SH-SY5Y (cell line): ENCODE measurements around the gene ACVR2B.

ENCODE experiments used
- GATA2 ChIP-seq: IDR thresholded peaks from 2 replicates; pipeline ENCODE4 v1.6.1; 2011; ENCODE audit warnings: mild to moderate bottlenecking, low read depth, low read length
- GATA3 ChIP-seq: IDR thresholded peaks from 2 replicates; pipeline ENCODE4 v1.6.1; 2011; ENCODE audit warnings: low read depth, mild to moderate bottlenecking, low read length, moderate library complexity

The ACVR2B gene

DNA sequence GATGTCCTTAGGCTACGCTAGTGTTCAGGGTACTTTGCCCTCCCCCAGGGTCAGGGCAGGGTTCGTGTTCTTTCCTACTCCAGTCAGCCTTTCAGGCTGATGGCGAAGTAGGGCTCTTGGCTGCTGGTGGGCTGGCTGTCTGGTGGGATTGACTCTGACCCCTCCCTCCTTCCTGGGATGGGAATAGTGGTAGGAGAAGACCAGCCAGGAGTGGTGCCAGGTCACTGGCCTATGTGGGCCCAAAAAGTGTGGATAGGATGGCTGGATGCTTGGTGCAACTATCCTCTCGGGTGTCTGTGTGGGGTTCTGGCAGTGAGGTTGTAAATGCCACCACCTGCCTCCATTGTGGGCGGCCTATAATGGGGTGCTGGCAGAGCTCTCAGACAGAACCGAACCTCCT lies 22.0 kb downstream of the ACVR2B start:
- TF ChIP-seq GATA3 = no peak
- TF ChIP-seq GATA2 = no peak

DNA sequence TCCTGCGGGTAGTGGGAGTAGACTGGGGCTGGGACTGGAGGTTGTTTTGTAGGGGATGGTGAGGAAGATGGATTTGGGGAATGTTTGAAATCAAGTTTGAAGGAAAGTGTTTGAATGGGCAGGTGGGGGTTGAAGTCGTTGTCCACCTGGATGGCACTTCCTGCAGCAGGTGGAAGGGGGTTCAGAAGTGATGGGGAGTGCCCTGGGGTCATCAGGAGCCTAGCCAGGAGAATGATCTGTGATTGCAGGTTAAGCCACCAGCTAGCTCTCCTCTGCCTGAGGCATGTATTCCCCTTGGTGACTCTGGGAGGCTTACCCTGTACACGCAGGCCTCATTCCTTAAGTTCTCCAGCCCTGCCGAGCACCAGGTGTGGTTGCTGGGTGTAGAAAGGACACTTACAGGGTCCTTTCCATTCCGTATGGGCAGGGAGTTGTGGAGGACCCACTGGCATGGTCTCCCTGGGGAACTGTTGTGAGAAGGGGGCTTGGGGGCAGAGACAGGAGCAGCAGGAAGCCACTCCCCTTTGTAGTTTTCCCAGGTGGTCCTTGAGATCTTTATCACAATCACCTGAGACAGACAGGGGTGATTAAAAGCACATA lies 22.6 kb downstream of the ACVR2B start:
- no peak for TF ChIP-seq GATA2
- TF ChIP-seq GATA3 = no peak

DNA sequence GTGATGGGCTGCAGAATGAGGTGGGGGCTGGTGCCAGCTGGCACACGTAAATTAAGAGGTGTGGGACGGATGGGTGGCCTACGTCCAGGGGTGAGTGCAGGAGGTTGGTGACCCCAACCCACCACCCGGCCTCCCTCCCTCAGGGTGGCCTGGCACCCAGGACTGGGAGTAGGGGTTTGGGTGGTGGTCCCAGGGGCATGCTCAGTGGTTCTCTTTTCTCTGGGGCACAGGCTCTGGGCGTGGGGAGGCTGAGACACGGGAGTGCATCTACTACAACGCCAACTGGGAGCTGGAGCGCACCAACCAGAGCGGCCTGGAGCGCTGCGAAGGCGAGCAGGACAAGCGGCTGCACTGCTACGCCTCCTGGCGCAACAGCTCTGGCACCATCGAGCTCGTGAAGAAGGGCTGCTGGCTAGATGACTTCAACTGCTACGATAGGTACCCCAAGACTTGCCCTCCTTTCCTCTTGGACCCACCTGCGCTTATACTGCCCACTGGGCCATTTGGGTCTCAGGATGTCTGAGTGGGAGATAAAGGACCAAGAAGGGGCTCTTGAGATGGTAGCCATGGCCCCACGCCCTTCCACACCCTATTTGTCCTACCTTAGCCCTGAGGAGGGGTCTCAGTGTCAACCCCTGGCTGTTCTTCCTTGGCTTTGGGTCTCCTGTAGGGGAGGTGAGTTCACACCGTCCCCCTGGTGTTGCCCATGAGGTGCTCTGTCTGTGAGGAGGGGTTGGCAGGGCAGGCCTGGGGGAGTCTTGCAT lies 23.5 kb downstream of the ACVR2B start:
- TF ChIP-seq GATA3 (no peak), GATA2 (no peak)

DNA sequence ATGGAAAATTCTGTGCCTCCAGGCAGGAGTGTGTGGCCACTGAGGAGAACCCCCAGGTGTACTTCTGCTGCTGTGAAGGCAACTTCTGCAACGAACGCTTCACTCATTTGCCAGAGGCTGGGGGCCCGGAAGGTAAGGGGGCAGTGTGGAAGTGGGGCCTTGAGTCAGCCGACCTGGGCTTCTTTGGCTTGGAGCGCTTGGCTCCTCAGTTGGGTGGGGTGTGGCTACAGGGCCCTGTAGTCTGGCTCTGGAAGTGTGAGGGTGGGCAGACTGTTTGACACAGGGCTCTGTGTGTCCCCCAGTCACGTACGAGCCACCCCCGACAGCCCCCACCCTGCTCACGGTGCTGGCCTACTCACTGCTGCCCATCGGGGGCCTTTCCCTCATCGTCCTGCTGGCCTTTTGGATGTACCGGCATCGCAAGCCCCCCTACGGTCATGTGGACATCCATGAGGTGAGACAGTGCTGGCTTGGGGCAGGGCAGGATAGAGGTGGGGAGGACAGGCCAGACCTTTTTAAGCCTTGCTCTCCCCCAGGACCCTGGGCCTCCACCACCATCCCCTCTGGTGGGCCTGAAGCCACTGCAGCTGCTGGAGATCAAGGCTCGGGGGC lies 24.3 kb downstream of the ACVR2B start:
- no peak for TF ChIP-seq GATA2
- no peak for TF ChIP-seq GATA3

DNA sequence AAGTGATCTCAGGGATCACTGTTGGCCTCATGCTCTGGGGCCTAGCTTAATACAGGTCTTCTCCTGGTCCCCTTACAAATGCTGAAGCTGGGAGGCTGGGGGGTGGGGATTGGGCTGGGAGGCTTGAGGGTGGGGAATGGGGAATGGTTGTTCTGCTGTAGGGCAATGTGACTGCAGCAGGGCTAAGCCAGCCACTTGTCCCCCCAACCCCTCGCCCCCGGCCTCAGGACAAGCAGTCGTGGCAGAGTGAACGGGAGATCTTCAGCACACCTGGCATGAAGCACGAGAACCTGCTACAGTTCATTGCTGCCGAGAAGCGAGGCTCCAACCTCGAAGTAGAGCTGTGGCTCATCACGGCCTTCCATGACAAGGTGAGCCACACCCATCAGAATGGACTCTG lies 25.2 kb downstream of the ACVR2B start:
- TF ChIP-seq GATA2 (no peak), GATA3 (no peak)

DNA sequence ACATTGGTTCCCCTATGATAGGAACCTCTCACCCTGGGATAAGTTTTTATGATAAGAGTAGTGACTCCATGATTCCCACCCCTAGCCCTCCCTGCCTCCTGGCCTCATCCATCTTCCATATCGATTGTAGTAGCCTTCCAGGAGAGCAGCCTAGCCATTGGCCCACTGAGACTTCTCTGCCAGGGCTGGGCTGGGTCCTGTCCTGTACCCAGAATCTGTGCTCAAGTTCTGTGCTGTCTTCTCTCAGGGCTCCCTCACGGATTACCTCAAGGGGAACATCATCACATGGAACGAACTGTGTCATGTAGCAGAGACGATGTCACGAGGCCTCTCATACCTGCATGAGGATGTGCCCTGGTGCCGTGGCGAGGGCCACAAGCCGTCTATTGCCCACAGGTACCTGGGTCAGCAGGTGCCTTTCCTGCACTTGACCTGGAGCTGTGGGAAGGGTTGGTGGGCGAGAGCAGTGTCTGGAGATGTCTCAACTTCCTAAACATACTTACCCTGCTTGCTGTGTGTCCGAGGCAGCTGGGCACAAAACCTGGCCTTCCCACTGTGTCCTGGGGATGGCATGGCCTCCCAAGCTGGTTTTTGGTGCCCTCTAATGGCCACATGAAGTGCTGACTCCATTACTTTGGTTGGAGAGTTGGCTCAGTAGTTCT lies 25.9 kb downstream of the ACVR2B start:
- TF ChIP-seq GATA3 (no peak), GATA2 (no peak)

DNA sequence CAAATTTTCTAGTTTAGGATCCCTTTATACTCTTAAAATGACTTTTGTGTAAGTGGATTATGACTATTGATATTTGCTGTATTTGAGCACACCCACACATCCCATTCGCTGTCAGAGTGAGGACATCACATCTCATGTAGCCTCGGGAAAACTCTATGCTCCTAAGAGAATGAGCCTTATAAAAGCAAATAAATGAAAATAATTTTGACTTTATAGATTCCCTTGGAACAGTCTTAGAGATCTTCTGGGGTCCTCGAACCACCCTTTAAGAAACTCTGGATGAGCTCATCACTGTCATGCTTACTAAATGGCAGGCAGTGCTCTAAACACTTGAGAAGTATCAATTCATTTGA lies 26.4 kb downstream of the ACVR2B start:
- TF ChIP-seq GATA3 (no peak), GATA2 (no peak)

DNA sequence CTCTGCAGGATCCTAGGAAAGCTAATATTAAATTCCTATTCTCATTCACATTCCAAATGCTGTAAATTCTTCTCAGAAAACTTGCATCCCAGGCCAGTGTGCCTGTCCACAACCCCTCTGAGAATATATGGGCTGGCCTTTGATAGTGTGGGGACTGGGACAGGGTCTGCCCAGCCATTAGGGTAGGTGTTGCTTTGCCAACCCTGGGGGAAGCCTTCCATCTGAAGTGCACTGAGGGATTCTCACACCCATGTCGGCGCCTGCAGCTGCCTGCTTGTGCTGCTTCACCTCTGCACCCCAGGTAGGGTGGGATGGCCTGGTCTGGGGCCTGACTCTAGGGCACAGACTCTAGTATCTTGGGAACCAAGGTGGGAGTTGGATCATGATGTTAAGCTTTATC lies 27.2 kb downstream of the ACVR2B start:
- TF ChIP-seq GATA2 = no peak
- TF ChIP-seq GATA3 = no peak

DNA sequence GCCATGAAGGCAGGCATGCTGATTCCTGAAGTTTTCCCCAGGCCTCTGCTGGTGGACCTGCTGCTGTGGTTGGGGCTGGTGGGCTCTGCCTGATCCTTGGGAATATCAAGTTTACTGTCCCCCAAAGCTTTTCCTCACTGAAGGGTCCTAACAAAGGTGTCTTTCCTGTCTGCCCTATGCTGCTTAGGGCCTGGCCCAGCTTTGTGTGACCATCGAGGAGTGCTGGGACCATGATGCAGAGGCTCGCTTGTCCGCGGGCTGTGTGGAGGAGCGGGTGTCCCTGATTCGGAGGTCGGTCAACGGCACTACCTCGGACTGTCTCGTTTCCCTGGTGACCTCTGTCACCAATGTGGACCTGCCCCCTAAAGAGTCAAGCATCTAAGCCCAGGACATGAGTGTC lies 29.3 kb downstream of the ACVR2B start:
- no peak for TF ChIP-seq GATA3
- TF ChIP-seq GATA2 = no peak

DNA sequence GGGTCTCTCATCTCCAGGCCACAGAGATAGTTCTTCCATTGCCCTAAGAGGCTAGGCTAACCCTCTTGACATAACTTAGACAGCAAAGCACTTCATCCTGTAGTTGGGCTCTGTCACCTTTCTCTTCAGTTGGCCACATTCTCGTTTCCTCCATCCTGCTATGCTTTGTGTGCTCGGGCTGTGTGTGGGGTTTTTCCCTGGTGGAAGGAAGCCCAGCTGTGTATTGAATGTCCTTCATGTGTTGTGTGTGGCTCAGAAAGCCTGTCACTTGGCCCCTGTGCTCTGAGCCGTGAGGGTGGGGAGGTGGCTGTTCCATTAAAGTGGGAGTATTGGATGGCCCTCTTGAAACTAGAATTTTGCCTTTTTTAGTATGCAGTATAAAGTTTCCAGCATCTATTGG lies 33.6 kb downstream of the ACVR2B start:
- no peak for TF ChIP-seq GATA3
- TF ChIP-seq GATA2 = no peak

DNA sequence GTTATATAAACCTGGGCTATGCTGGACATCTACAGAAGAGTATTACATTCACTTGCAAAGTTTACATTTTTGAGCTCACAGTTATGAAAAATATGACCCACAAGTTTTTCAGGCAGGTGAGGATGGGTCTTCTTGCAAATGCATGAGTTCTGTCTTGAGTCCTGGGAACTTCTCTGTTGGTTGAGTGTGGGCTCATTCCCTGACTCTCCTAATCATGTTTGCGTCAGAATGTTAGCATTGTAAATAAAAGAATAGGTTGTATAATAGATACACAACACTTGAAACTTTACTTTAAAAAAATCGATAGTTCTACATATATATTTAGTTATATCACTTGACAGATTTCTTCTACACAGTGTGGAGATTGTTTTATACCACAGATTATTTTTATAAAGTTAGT lies 35.3 kb downstream of the ACVR2B start:
- TF ChIP-seq GATA2 (no peak), GATA3 (no peak)

DNA sequence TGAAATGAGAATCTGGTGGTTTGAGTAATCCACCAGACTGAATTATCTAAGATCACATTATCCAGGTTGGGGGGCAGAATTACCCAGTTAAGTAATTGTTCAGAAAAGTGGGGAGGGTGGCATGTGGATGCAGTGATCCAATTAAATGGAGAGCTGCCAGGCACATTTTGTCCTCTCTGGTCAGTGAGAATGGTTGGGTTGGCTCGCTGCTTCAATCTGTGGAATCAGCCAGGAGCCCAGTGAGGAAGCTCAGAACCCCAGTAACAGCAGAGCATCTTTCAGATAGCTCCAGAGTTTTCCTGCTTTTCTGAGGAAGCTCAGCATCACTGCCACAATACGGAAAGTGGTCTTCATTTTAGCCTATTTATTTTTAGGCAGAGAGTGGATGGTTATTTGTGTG lies 36.1 kb downstream of the ACVR2B start:
- no peak for TF ChIP-seq GATA3
- TF ChIP-seq GATA2 = no peak

DNA sequence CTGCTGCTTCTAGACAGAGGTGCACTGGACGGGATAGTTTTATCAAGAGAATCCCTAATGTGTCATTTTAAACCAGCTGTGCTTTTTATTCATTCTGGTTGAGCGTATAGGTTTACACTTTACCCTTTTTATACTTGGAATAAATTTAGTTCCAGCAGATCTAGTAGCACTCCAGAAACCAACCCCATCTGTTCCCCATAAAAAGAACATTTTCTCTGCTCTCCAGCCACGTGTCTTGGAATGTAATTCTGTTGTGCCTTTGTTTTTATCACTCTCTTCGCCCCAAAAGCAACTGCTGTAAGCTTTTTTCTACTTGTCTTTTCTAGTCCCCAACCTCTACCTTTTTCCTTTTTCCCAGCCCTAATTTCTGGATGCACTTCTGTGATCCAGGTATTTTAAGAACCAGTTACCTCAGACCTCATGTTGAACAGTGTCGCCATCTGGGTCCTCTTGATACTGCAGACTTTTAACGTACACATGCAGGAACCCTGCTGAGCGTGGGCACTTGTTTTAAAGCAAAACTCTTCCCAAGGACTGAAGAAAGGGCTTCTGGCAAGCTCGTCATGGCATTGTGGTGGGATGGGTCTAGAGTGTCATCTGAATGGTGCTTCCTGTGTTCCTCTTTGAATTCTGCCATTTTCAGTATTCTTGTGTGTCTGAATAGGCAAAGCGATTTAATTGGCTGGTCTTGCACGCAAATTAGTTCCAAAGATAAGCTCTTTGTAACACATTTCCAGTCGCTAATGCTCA lies 36.8 kb downstream of the ACVR2B start:
- TF ChIP-seq GATA3 (no peak), GATA2 (no peak)

DNA sequence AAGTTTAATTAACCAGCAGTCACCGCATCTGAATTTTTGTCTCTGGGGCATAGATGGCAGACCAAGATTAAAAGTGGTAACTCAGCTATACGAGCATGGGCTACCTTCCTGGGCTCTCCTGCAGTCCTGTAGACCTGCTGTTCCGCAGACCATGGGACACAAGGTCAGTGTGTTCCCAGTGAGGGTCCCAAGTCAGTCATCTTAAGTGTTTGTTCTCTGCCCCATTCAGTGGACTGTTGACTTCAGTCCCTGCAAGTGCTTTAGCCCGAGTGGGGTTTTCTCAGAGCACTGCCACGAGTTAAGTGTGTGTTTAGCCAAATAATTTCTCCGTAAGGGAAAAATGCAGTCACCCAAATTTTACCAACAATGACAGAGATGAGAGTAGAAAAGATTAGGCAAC lies 37.5 kb downstream of the ACVR2B start:
- TF ChIP-seq GATA2 = no peak
- TF ChIP-seq GATA3 = no peak
